ENCODE results near the gene CC2D2B.

The CC2D2B gene

DNA sequence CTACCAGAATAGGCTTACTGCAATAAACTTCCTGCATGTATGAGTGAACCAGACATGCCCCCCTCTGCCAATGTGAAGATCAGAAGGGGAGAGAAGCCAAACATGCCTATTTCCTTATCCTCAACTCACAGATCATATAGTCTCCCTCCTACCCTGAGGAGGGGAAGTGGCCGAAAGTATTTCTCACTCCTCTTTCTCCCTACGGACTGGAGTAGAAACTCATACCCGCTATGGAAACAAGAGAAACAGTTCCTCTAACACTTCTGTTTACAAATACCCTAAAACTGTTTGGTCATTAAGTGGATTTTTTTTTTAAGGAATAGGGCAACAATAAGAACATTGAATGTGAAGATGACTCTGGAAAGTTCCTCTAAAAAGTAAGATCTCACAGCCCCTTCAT is 167.0 kb downstream of the CC2D2B start:
- H3K4me1 ChIP-seq (ENCODE audit: control extremely low read depth in 1 of 4, control insufficient read depth in 4 of 4, insufficient read depth in 4 of 4, low read length in 3 of 4) = no peaks in the 10 kb centered on the region
- no peak overlapping the region for H3K4me3 ChIP-seq (ENCODE audit: control insufficient read depth in 1 of 7, extremely low read depth in 1 of 7, insufficient read depth in 4 of 7, low read depth in 2 of 7, low read length in 6 of 7)
- no peaks in the 10 kb centered on the region for H3K9me3 ChIP-seq (ENCODE audit: control extremely low read depth in 1 of 5, control insufficient read depth in 4 of 5, insufficient read depth in 2 of 5, low read depth in 1 of 5, low read length in 4 of 5)
- H3K36me3 ChIP-seq (ENCODE audit: control insufficient read depth in 4 of 4, insufficient read depth in 4 of 4, low read length in 3 of 4) = peaks cover 0 to 2% (median 0%) of the 10 kb centered on the region in 4 experiments
- no CpG with 5 or more reads among the region's 3 CpGs for WGBS (ENCODE audit: insufficient coverage)
- no peak overlapping the region for H3K27ac ChIP-seq (ENCODE audit: insufficient read depth in 1 of 2, low read depth in 1 of 2, low read length in 2 of 2, poor library complexity in 1 of 2, severe bottlenecking in 2 of 2)
- no peaks in the 10 kb centered on the region for H3K27me3 ChIP-seq (replicated peaks in 2 of 5; ENCODE audit: control insufficient read depth in 4 of 5, insufficient read depth in 5 of 5, low read length in 4 of 5)
- no peak for DNase-seq
- ChIA-PET CTCF (no interaction called here), POLR2A (no interaction called here)

DNA sequence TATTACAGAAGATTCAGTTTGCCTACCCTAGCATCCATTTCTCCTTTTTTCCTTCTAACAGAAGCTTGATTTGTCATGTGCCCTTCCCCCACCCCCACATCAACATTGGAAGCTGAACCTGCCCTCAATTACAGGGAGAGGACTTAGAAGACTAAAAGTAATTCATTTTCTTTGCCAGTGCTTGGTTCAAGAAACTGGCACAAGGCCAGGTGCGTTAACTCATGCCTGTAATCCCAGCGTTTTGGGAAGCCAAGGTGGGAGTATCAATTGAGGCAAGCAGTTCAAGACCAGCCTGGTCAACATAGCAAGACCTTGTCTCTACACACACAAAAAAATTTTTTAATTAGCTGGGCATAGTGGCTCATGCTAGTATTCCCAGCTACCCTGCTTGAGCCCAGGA is 168.2 kb downstream of the CC2D2B start:
- no peaks in the 10 kb centered on the region for H3K9me3 ChIP-seq (ENCODE audit: control extremely low read depth in 1 of 5, control insufficient read depth in 4 of 5, insufficient read depth in 2 of 5, low read depth in 1 of 5, low read length in 4 of 5)
- POLR2A ChIA-PET = no interaction called here
- H3K27me3 ChIP-seq (replicated peaks in 2 of 5; ENCODE audit: control insufficient read depth in 4 of 5, insufficient read depth in 5 of 5, low read length in 4 of 5) = no peaks in the 10 kb centered on the region
- no peaks in the 10 kb centered on the region for H3K4me1 ChIP-seq (ENCODE audit: control extremely low read depth in 1 of 4, control insufficient read depth in 4 of 4, insufficient read depth in 4 of 4, low read length in 3 of 4)
- H3K4me3 ChIP-seq (ENCODE audit: control insufficient read depth in 1 of 7, extremely low read depth in 1 of 7, insufficient read depth in 4 of 7, low read depth in 2 of 7, low read length in 6 of 7) = no peak overlapping the region
- no peak overlapping the region for H3K27ac ChIP-seq (ENCODE audit: insufficient read depth in 1 of 2, low read depth in 1 of 2, low read length in 2 of 2, poor library complexity in 1 of 2, severe bottlenecking in 2 of 2)
- CTCF ChIA-PET = interaction anchor here (1.4 kb wide), 1 partner anchor 13 kb away, joined by 4 read pairs; no protein-coding TSS in a partner anchor
- DNase-seq = no peak
- H3K36me3 ChIP-seq (ENCODE audit: control insufficient read depth in 4 of 4, insufficient read depth in 4 of 4, low read length in 3 of 4) = peaks cover 0 to 2% (median 0%) of the 10 kb centered on the region in 4 experiments
- WGBS (ENCODE audit: insufficient coverage) = 100% methylated on average over 2 of the region's 2 CpGs

DNA sequence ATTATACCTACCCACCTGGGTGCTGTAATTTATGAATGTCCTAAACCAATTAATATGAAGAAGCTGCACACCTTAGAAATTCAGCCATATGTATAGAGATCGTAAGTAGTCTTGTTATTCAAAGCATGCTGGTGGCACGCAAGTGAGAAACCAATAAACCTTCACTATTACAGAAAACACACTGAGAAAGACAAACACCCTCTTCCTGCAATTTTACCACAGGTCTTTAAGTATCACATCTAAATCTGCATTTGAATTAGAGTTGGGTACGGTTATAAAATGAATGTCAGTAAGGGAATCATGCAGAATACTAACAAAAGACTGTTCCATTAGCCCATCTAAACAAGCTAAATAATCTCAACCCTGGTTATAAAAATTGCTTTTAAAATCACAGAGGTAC is 169.4 kb downstream of the CC2D2B start:
- H3K27me3 ChIP-seq (replicated peaks in 2 of 5; ENCODE audit: control insufficient read depth in 4 of 5, insufficient read depth in 5 of 5, low read length in 4 of 5) = no peaks in the 10 kb centered on the region
- peaks cover 0 to 2% (median 0%) of the 10 kb centered on the region in 4 experiments for H3K36me3 ChIP-seq (ENCODE audit: control insufficient read depth in 4 of 4, insufficient read depth in 4 of 4, low read length in 3 of 4)
- no peak overlapping the region for H3K27ac ChIP-seq (ENCODE audit: insufficient read depth in 1 of 2, low read depth in 1 of 2, low read length in 2 of 2, poor library complexity in 1 of 2, severe bottlenecking in 2 of 2)
- ChIA-PET CTCF (interaction anchor here (1.4 kb wide), 1 partner anchor 12 kb away, joined by 4 read pairs; no protein-coding TSS in a partner anchor), POLR2A (no interaction called here)
- H3K4me3 ChIP-seq (ENCODE audit: control insufficient read depth in 1 of 7, extremely low read depth in 1 of 7, insufficient read depth in 4 of 7, low read depth in 2 of 7, low read length in 6 of 7) = no peak overlapping the region
- no CpG with 5 or more reads among the region's 3 CpGs for WGBS (ENCODE audit: insufficient coverage)
- H3K4me1 ChIP-seq (ENCODE audit: control extremely low read depth in 1 of 4, control insufficient read depth in 4 of 4, insufficient read depth in 4 of 4, low read length in 3 of 4) = no peaks in the 10 kb centered on the region
- DNase-seq = no peak
- H3K9me3 ChIP-seq (ENCODE audit: control extremely low read depth in 1 of 5, control insufficient read depth in 4 of 5, insufficient read depth in 2 of 5, low read depth in 1 of 5, low read length in 4 of 5) = no peaks in the 10 kb centered on the region

DNA sequence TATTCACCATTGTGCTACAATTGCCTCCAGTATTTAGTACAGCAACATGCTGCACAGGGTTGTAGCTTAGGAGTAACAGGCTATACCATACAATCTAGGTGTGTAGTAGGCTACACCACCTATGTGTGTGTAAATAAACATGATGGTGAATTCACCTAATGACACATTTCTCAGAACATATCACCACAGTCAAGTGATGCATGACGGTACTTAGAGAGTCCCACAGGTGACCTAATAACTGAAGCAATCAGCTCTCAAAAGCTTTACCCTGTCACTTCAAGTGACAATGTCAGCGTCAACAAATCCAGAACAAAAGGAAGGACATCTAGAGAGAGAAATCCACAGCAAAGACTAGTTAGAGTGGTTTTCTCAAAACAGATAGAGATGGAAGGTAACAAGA is 174.4 kb downstream of the CC2D2B start:
- Histone ChIP-seq H3K27ac (ENCODE audit: insufficient read depth in 1 of 2, low read depth in 1 of 2, low read length in 2 of 2, poor library complexity in 1 of 2, severe bottlenecking in 2 of 2) (no peak overlapping the region), H3K27me3 (replicated peaks in 2 of 5; ENCODE audit: control insufficient read depth in 4 of 5, insufficient read depth in 5 of 5, low read length in 4 of 5) (no peaks in the 10 kb centered on the region), H3K36me3 (ENCODE audit: control insufficient read depth in 4 of 4, insufficient read depth in 4 of 4, low read length in 3 of 4) (peaks cover 0 to 2% (median 0%) of the 10 kb centered on the region in 4 experiments), H3K9me3 (ENCODE audit: control extremely low read depth in 1 of 5, control insufficient read depth in 4 of 5, insufficient read depth in 2 of 5, low read depth in 1 of 5, low read length in 4 of 5) (no peaks in the 10 kb centered on the region), H3K4me3 (ENCODE audit: control insufficient read depth in 1 of 7, extremely low read depth in 1 of 7, insufficient read depth in 4 of 7, low read depth in 2 of 7, low read length in 6 of 7) (no peak overlapping the region), H3K4me1 (ENCODE audit: control extremely low read depth in 1 of 4, control insufficient read depth in 4 of 4, insufficient read depth in 4 of 4, low read length in 3 of 4) (no peaks in the 10 kb centered on the region)
- ChIA-PET CTCF (interaction anchor here (1.3 kb wide), 1 partner anchor 23 kb away, joined by 3 read pairs; no protein-coding TSS in a partner anchor), POLR2A (no interaction called here)
- DNase-seq = no peak
- 71% methylated on average over 2 of the region's 2 CpGs for WGBS (ENCODE audit: insufficient coverage)

Data from common myeloid progenitor, CD34-positive (primary cell).